Measurements from ENCODE around the gene AOC3.
A peak's percentile ranks its signal among the peaks of the same experiment; 100 is the strongest.
"Not testable (repeated sequence)": the region's sequence is repeated elsewhere in the genome, so short reads cannot be mapped to it uniquely, and the experiment has no call there.

The AOC3 gene

GRCh38 chr17:42894283-42895184 is 43.5 kb downstream of the AOC3 start:
- no peak for DNase-seq

GRCh38 chr17:42895185-42895555 is 44.2 kb downstream of the AOC3 start:
- DNase-seq, result peak; percentile 83

- DNase-seq, result no peak
Observed at GRCh38 chr17:42898147-42898811, 47.3 kb downstream of the AOC3 start.

- DNase-seq, result not testable (repeated sequence)
Observed at GRCh38 chr17:42899981-42900380, 49.0 kb downstream of the AOC3 start.

- DNase-seq, result no peak
Observed at GRCh38 chr17:42900460-42901331, 49.7 kb downstream of the AOC3 start, which contains the start of gene G6PC1. G6PC1 (plus strand) TSS chr17:42900799; CDS start chr17:42900877, 78 bp downstream.

- DNase-seq, result no peak
Observed at GRCh38 chr17:42901535-42902229, 50.7 kb downstream of the AOC3 start.

- DNase-seq, result no peak
Observed at GRCh38 chr17:42904110-42904469, 53.1 kb downstream of the AOC3 start.

- DNase-seq, result no peak
Observed at GRCh38 chr17:42906772-42907446, 55.9 kb downstream of the AOC3 start.
